ENCODE data around the gene KCNC1. TPM values are rescaled to one million over a fixed set of nuclear protein-coding genes. Genes with fewer than 3 reads are reported as not detected.

Gene KCNC1
- polyA plus RNA-seq, 1 of the 3 experiments (the other 2 are of a cell fraction) = 0.18 TPM

DNA sequence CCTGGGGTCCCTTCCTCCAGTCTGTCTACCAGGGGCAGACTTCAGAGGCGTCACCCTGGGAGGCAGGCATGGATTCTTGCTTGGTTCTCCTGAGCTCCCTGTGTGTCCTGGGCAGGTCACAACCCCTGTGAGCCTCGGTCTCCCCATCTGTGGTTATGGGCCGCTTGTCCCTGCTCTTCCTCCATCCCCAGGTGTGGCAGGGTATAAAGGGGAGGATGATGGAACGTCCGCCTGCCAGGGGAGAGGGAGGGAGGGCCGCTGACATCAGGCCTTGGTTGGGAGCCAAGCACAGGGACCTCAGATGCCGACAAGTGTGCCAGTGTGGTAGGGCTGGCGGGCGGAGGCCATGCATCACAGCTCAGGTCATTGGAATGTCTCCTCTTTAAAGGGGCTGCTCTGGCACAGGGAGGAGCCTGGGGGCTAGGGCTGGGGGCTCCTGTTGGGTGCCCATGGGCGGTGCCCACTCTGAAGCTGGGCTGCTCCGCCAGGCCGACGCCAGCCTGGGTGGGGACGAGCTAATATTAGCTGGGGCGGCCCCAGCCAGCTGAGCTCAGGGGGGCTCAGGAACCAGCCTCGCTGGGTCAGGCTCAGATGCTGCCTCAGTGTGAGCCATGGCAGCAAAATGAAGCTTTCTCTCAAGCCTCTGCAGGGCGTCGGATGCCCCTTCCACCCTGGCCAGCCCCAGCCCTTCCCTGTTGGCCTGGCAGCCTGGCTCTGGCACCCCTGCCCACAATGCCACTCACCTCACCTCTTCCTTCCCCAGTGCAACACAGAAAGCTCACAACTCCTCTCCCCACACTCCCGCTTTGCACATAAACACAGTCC, 12.8 kb downstream of the KCNC1 start:
- Histone ChIP-seq H3K27ac (ENCODE audit: low read depth in 2 of 2, low read length in 1 of 2) (no peak overlapping the region), H3F3A (replicated peaks; ENCODE audit: insufficient read depth) (no peaks in the 10 kb centered on the region), H3K9me2 (no peaks in the 10 kb centered on the region), H3K36me3 (replicated peaks in 1 of 2; ENCODE audit: control insufficient read depth in 1 of 2, insufficient read depth in 2 of 2, low read length in 1 of 2) (no peaks in the 10 kb centered on the region), H3K9ac (no peak overlapping the region), H3K4me3 (ENCODE audit: low read depth in 2 of 2, low read length in 1 of 2) (no peak overlapping the region), H2AFZ (ENCODE audit: low read depth) (no peak overlapping the region), H3K4me2 (no peak overlapping the region), H3K79me2 (ENCODE audit: insufficient read depth) (no peaks in the 10 kb centered on the region), H3K4me1 (ENCODE audit: control insufficient read depth in 1 of 2, insufficient read depth in 2 of 2, low read depth in 1 of 2, low read length in 1 of 2) (no peaks in the 10 kb centered on the region), H3K9me3 (no peaks in the 10 kb centered on the region), H3K27me3 (ENCODE audit: insufficient read depth) (no peaks in the 10 kb centered on the region), H4K20me1 (ENCODE audit: insufficient read depth) (no peaks in the 10 kb centered on the region)
- TF ChIP-seq RAD21 (IDR thresholded peaks at IDR 0.05; ENCODE audit: low read length) (no peak), NFIC (IDR thresholded peaks at IDR 0.05; ENCODE audit: borderline replicate concordance) (no peak), MEF2A (IDR thresholded peaks at IDR 0.05; ENCODE audit: borderline replicate concordance, low read depth) (no peak), CHD2 (IDR thresholded peaks at IDR 0.05; ENCODE audit: low read length, partially characterized antibody) (no peak), EP300 (IDR thresholded peaks at IDR 0.05; ENCODE audit: borderline replicate concordance in 1 of 2, low read depth in 1 of 2, low read length in 1 of 2) (no peak), SIN3A (IDR thresholded peaks at IDR 0.05; ENCODE audit: borderline replicate concordance, low read depth, low read length) (no peak), FOXM1 (IDR thresholded peaks at IDR 0.05; ENCODE audit: low read depth) (no peak), GABPA (IDR thresholded peaks at IDR 0.05; ENCODE audit: low read depth) (no peak), EZH2phosphoT487 (IDR thresholded peaks at IDR 0.05; ENCODE audit: borderline replicate concordance, low read depth) (no peak), ELF1 (IDR thresholded peaks at IDR 0.05) (no peak), TEAD4 (IDR thresholded peaks at IDR 0.05; ENCODE audit: borderline replicate concordance, insufficient read depth) (no peak), POLR2AphosphoS5 (IDR thresholded peaks at IDR 0.05; ENCODE audit: low read depth, low read length) (no peak)
- TF ChIP-seq, protein P1, sequence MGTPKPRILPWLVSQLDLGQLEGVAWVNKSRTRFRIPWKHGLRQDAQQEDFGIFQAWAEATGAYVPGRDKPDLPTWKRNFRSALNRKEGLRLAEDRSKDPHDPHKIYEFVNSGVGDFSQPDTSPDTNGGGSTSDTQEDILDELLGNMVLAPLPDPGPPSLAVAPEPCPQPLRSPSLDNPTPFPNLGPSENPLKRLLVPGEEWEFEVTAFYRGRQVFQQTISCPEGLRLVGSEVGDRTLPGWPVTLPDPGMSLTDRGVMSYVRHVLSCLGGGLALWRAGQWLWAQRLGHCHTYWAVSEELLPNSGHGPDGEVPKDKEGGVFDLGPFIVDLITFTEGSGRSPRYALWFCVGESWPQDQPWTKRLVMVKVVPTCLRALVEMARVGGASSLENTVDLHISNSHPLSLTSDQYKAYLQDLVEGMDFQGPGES (IDR thresholded peaks at IDR 0.05; ENCODE audit: low read depth, low read length) = no peak
- TF ChIP-seq, protein P2, sequence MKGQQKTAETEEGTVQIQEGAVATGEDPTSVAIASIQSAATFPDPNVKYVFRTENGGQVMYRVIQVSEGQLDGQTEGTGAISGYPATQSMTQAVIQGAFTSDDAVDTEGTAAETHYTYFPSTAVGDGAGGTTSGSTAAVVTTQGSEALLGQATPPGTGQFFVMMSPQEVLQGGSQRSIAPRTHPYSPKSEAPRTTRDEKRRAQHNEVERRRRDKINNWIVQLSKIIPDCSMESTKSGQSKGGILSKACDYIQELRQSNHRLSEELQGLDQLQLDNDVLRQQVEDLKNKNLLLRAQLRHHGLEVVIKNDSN (IDR thresholded peaks at IDR 0.05; ENCODE audit: borderline replicate concordance, low read depth) = no peak
- TF ChIP-seq, protein P3, sequence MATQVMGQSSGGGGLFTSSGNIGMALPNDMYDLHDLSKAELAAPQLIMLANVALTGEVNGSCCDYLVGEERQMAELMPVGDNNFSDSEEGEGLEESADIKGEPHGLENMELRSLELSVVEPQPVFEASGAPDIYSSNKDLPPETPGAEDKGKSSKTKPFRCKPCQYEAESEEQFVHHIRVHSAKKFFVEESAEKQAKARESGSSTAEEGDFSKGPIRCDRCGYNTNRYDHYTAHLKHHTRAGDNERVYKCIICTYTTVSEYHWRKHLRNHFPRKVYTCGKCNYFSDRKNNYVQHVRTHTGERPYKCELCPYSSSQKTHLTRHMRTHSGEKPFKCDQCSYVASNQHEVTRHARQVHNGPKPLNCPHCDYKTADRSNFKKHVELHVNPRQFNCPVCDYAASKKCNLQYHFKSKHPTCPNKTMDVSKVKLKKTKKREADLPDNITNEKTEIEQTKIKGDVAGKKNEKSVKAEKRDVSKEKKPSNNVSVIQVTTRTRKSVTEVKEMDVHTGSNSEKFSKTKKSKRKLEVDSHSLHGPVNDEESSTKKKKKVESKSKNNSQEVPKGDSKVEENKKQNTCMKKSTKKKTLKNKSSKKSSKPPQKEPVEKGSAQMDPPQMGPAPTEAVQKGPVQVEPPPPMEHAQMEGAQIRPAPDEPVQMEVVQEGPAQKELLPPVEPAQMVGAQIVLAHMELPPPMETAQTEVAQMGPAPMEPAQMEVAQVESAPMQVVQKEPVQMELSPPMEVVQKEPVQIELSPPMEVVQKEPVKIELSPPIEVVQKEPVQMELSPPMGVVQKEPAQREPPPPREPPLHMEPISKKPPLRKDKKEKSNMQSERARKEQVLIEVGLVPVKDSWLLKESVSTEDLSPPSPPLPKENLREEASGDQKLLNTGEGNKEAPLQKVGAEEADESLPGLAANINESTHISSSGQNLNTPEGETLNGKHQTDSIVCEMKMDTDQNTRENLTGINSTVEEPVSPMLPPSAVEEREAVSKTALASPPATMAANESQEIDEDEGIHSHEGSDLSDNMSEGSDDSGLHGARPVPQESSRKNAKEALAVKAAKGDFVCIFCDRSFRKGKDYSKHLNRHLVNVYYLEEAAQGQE (IDR thresholded peaks at IDR 0.05; ENCODE audit: low read depth, low read length) = no peak
- TF ChIP-seq, protein P4, sequence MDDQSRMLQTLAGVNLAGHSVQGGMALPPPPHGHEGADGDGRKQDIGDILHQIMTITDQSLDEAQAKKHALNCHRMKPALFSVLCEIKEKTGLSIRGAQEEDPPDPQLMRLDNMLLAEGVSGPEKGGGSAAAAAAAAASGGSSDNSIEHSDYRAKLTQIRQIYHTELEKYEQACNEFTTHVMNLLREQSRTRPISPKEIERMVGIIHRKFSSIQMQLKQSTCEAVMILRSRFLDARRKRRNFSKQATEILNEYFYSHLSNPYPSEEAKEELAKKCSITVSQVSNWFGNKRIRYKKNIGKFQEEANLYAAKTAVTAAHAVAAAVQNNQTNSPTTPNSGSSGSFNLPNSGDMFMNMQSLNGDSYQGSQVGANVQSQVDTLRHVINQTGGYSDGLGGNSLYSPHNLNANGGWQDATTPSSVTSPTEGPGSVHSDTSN (IDR thresholded peaks at IDR 0.05) = no peak
- DNase-seq = no peak
- ChIA-PET CTCF (interaction anchor here (1.0 to 2.1 kb wide), 5 partner anchors 9 to 226 kb away, joined by 3 to 12 read pairs (median 7); no protein-coding TSS in a partner anchor), POLR2A (interaction anchor here (1.1 kb wide), 1 partner anchor 16 kb away, joined by 4 read pairs; no protein-coding TSS in a partner anchor)
- 57% methylated on average over 2 of the region's 19 CpGs for WGBS (ENCODE audit: low lambda C conversion rate)

Data from SK-N-SH (cell line).